ENCODE data around the gene NHSL1.
"Not testable (repeated sequence)": the region's sequence is repeated elsewhere in the genome, so short reads cannot be mapped to it uniquely, and the experiment has no call there.

NHSL1 gene

GRCh38 chr6:138426500-138427123, 72.7 kb downstream of the NHSL1 start:
- H3K36me3 ChIP-seq (ENCODE audit: insufficient read depth, low read length), result no peaks in the 10 kb centered on the region
- no peaks in the 10 kb centered on the region for H3K27me3 ChIP-seq (ENCODE audit: insufficient read depth, low read length, poor library complexity)
- no peak overlapping the region for H3K4me3 ChIP-seq (ENCODE audit: low read depth in 1 of 2, low read length in 2 of 2)
- TF ChIP-seq CTCF (IDR thresholded peaks at IDR 0.05; ENCODE audit: borderline replicate concordance, extremely low read depth, low read length, poor library complexity, severe bottlenecking) (no peak), EZH2 (IDR thresholded peaks at IDR 0.05; ENCODE audit: borderline replicate concordance, low read depth, low read length, severe bottlenecking) (no peak)
- no peaks in the 10 kb centered on the region for H4K20me1 ChIP-seq (ENCODE audit: insufficient read depth, low read length)
- H3K4me1 ChIP-seq (ENCODE audit: insufficient read depth, low read length), result no peaks in the 10 kb centered on the region
- H3K4me2 ChIP-seq (ENCODE audit: insufficient read depth, low read length), result no peak overlapping the region
- no peak overlapping the region for H3K27ac ChIP-seq (ENCODE audit: low read length)
- no peaks in the 10 kb centered on the region for H3K9me3 ChIP-seq (ENCODE audit: insufficient read depth, low read length, severe bottlenecking)
- no peak overlapping the region for H2AFZ ChIP-seq (ENCODE audit: low read depth, low read length)
- ATAC-seq (ENCODE audit: insufficient read depth, low read depth), result no peak
- H3K79me2 ChIP-seq (ENCODE audit: insufficient read depth, low read length), result no peaks in the 10 kb centered on the region
- DNase-seq, result no peak
- no peak overlapping the region for H3K9ac ChIP-seq (ENCODE audit: low read depth, low read length)

- H3K9me3 ChIP-seq (ENCODE audit: insufficient read depth, low read length, severe bottlenecking); H3K4me2 ChIP-seq (ENCODE audit: insufficient read depth, low read length); H3K9ac ChIP-seq (ENCODE audit: low read depth, low read length); H3K27me3 ChIP-seq (ENCODE audit: insufficient read depth, low read length, poor library complexity); H4K20me1 ChIP-seq (ENCODE audit: insufficient read depth, low read length); H3K36me3 ChIP-seq (ENCODE audit: insufficient read depth, low read length); H3K27ac ChIP-seq (ENCODE audit: low read length); H2AFZ ChIP-seq (ENCODE audit: low read depth, low read length); DNase-seq; ATAC-seq (ENCODE audit: insufficient read depth, low read depth); H3K79me2 ChIP-seq (ENCODE audit: insufficient read depth, low read length); H3K4me3 ChIP-seq (ENCODE audit: low read depth in 1 of 2, low read length in 2 of 2); H3K4me1 ChIP-seq (ENCODE audit: insufficient read depth, low read length): not testable (repeated sequence)
Observed at GRCh38 chr6:138425256-138425655, 74.0 kb downstream of the NHSL1 start.

GRCh38 chr6:138424004-138424904, 75.0 kb downstream of the NHSL1 start:
- Histone ChIP-seq H3K4me3 (ENCODE audit: low read depth in 1 of 2, low read length in 2 of 2) (no peak overlapping the region), H3K36me3 (ENCODE audit: insufficient read depth, low read length) (no peaks in the 10 kb centered on the region), H3K27me3 (ENCODE audit: insufficient read depth, low read length, poor library complexity) (no peaks in the 10 kb centered on the region), H3K4me2 (ENCODE audit: insufficient read depth, low read length) (no peak overlapping the region), H2AFZ (ENCODE audit: low read depth, low read length) (no peak overlapping the region), H3K79me2 (ENCODE audit: insufficient read depth, low read length) (no peaks in the 10 kb centered on the region), H4K20me1 (ENCODE audit: insufficient read depth, low read length) (no peaks in the 10 kb centered on the region), H3K4me1 (ENCODE audit: insufficient read depth, low read length) (no peaks in the 10 kb centered on the region), H3K9me3 (ENCODE audit: insufficient read depth, low read length, severe bottlenecking) (no peaks in the 10 kb centered on the region), H3K27ac (ENCODE audit: low read length) (no peak overlapping the region), H3K9ac (ENCODE audit: low read depth, low read length) (no peak overlapping the region)
- no peak for TF ChIP-seq CTCF (IDR thresholded peaks at IDR 0.05; ENCODE audit: borderline replicate concordance, extremely low read depth, low read length, poor library complexity, severe bottlenecking)
- TF ChIP-seq EZH2 (IDR thresholded peaks at IDR 0.05; ENCODE audit: borderline replicate concordance, low read depth, low read length, severe bottlenecking), result no peak
- DNase-seq (no peak), ATAC-seq (ENCODE audit: insufficient read depth, low read depth) (no peak)

- H3K27me3 ChIP-seq (ENCODE audit: insufficient read depth, low read length, poor library complexity), result no peaks in the 10 kb centered on the region
- no peak overlapping the region for H3K4me2 ChIP-seq (ENCODE audit: insufficient read depth, low read length)
- no peak overlapping the region for H3K9ac ChIP-seq (ENCODE audit: low read depth, low read length)
- no peak for DNase-seq
- no peak for ATAC-seq (ENCODE audit: insufficient read depth, low read depth)
- H2AFZ ChIP-seq (ENCODE audit: low read depth, low read length), result no peak overlapping the region
- no peaks in the 10 kb centered on the region for H3K36me3 ChIP-seq (ENCODE audit: insufficient read depth, low read length)
- H4K20me1 ChIP-seq (ENCODE audit: insufficient read depth, low read length), result no peaks in the 10 kb centered on the region
- H3K4me3 ChIP-seq (ENCODE audit: low read depth in 1 of 2, low read length in 2 of 2), result no peak overlapping the region
- H3K27ac ChIP-seq (ENCODE audit: low read length), result no peak overlapping the region
- no peaks in the 10 kb centered on the region for H3K4me1 ChIP-seq (ENCODE audit: insufficient read depth, low read length)
- H3K79me2 ChIP-seq (ENCODE audit: insufficient read depth, low read length), result no peaks in the 10 kb centered on the region
- TF ChIP-seq CTCF (IDR thresholded peaks at IDR 0.05; ENCODE audit: borderline replicate concordance, extremely low read depth, low read length, poor library complexity, severe bottlenecking) (no peak), EZH2 (IDR thresholded peaks at IDR 0.05; ENCODE audit: borderline replicate concordance, low read depth, low read length, severe bottlenecking) (no peak)
- H3K9me3 ChIP-seq (ENCODE audit: insufficient read depth, low read length, severe bottlenecking), result no peaks in the 10 kb centered on the region
Observed at GRCh38 chr6:138422861-138423260, 76.4 kb downstream of the NHSL1 start.
